H9 (cell line): ENCODE data around the gene INVS. TPM values are rescaled to one million over a fixed set of nuclear protein-coding genes. Genes with fewer than 3 reads are reported as not detected.

Experiments used
- DNase-seq: peaks from one replicate; pipeline ENCODE4 v3.0.0-alpha.2; 2017
- H2AFZ ChIP-seq: one replicate; pipeline ENCODE4 v1.6.1; 2013; ENCODE audit warnings: mild to moderate bottlenecking, low read length, control low read depth, moderate library complexity
- H2AK5ac ChIP-seq: 2 replicates; pipeline ENCODE4 v1.6.1; 2013; ENCODE audit warnings: low read length, control low read depth, mixed read lengths; ENCODE audit not compliant: insufficient read length
- H2BK120ac ChIP-seq: one replicate; pipeline ENCODE4 v1.6.1; 2013; ENCODE audit warnings: low read depth, mild to moderate bottlenecking, low read length, control low read depth, inconsistent platforms; ENCODE audit not compliant: poor library complexity, severe bottlenecking
- H2BK12ac ChIP-seq: 2 replicates; pipeline ENCODE4 v1.6.1; 2013; ENCODE audit warnings: low read length, control low read depth, mixed read lengths, low read depth; ENCODE audit not compliant: insufficient read length
- H2BK15ac ChIP-seq: 2 replicates; pipeline ENCODE4 v1.6.1; 2013; ENCODE audit warnings: low read depth, low read length, control low read depth
- H2BK20ac ChIP-seq: one replicate; pipeline ENCODE4 v1.6.1; 2013; ENCODE audit warnings: low read depth, mild to moderate bottlenecking, low read length, control low read depth, inconsistent platforms; ENCODE audit not compliant: poor library complexity, severe bottlenecking
- H2BK5ac ChIP-seq: 2 replicates; pipeline ENCODE4 v1.6.1; 2013; ENCODE audit warnings: low read length, control low read depth, mixed read lengths; ENCODE audit not compliant: insufficient read length
- H3K14ac ChIP-seq: 2 replicates; pipeline ENCODE4 v1.6.1; 2013; ENCODE audit warnings: low read length, control low read depth; ENCODE audit not compliant: insufficient read depth
- H3K18ac ChIP-seq: 2 replicates; pipeline ENCODE4 v1.6.1; 2013; ENCODE audit warnings: low read depth, mild to moderate bottlenecking, mixed read lengths, low read length, control low read depth; ENCODE audit not compliant: insufficient read length
- H3K23ac ChIP-seq: 2 replicates; pipeline ENCODE4 v1.6.1; 2013; ENCODE audit warnings: low read length, control low read depth, mixed read lengths, low read depth; ENCODE audit not compliant: insufficient read length
- H3K23me2 ChIP-seq: 2 replicates; pipeline ENCODE4 v1.6.1; 2013; ENCODE audit warnings: low read depth, mild to moderate bottlenecking, mixed read lengths, low read length, control low read depth; ENCODE audit not compliant: insufficient read length, poor library complexity, severe bottlenecking
- H3K27ac ChIP-seq: 2 replicates; pipeline ENCODE4 v1.5.1; 2013; ENCODE audit warnings: low read length, control low read depth, mixed read lengths, low read depth; ENCODE audit not compliant: insufficient read length
- H3K27me3 ChIP-seq: 2 replicates; pipeline ENCODE4 v1.6.1; 2013; ENCODE audit warnings: low read length, control low read depth, inconsistent platforms; ENCODE audit not compliant: insufficient read depth
- H3K4ac ChIP-seq: 2 replicates; pipeline ENCODE4 v1.6.1; 2013; ENCODE audit warnings: low read depth, mild to moderate bottlenecking, control low read depth, inconsistent platforms, low read length, moderate library complexity
- H3K4me1 ChIP-seq: 2 replicates; pipeline ENCODE4 v1.6.1; 2013; ENCODE audit warnings: low read length, control low read depth, inconsistent platforms; ENCODE audit not compliant: insufficient read depth
- H3K4me2 ChIP-seq: 2 replicates; pipeline ENCODE4 v1.6.1; 2013; ENCODE audit warnings: low read length, control low read depth, mixed read lengths; ENCODE audit not compliant: insufficient read length, insufficient read depth
- H3K56ac ChIP-seq: 2 replicates; pipeline ENCODE4 v1.6.1; 2013; ENCODE audit warnings: low read depth, mild to moderate bottlenecking, mixed read lengths, low read length, control low read depth; ENCODE audit not compliant: insufficient read length
- H3K79me1 ChIP-seq: 2 replicates; pipeline ENCODE4 v1.6.1; 2013; ENCODE audit warnings: low read depth, mild to moderate bottlenecking, moderate library complexity, low read length, control low read depth, inconsistent platforms; ENCODE audit not compliant: insufficient read depth, poor library complexity, severe bottlenecking
- H3K79me2 ChIP-seq: 2 replicates; pipeline ENCODE4 v1.6.1; 2013; ENCODE audit warnings: low read length, control low read depth, inconsistent platforms; ENCODE audit not compliant: insufficient read depth
- H3K9ac ChIP-seq: 2 replicates; pipeline ENCODE4 v1.6.1; 2013; ENCODE audit warnings: low read length, control low read depth, mixed read lengths; ENCODE audit not compliant: insufficient read length; ENCODE audit errors: extremely low read depth
- H3K9me3 ChIP-seq: one replicate; pipeline ENCODE4 v1.6.1; 2013; ENCODE audit warnings: low read depth, low read length, inconsistent platforms; ENCODE audit not compliant: control insufficient read depth
- H3T11ph ChIP-seq: one replicate; pipeline ENCODE4 v1.6.1; 2013; ENCODE audit warnings: mild to moderate bottlenecking, low read length, control low read depth, inconsistent platforms
- H4K20me1 ChIP-seq: one replicate; pipeline ENCODE4 v1.6.1; 2013; ENCODE audit not compliant: control insufficient read depth, insufficient read length, insufficient read depth
- H4K5ac ChIP-seq: 2 replicates; pipeline ENCODE4 v1.6.1; 2013; ENCODE audit warnings: low read depth, mild to moderate bottlenecking, mixed read lengths, low read length, control low read depth; ENCODE audit not compliant: insufficient read length
- H4K8ac ChIP-seq: replicated peaks from 2 replicates; pipeline ENCODE4 v1.6.1; 2013; ENCODE audit warnings: low read length, control low read depth, mixed read lengths, low read depth; ENCODE audit not compliant: insufficient read length
- H4K91ac ChIP-seq: 2 replicates; pipeline ENCODE4 v1.6.1; 2013; ENCODE audit warnings: low read depth, mild to moderate bottlenecking, moderate library complexity, mixed read lengths, low read length, control low read depth; ENCODE audit not compliant: insufficient read length
- H3K27ac Mint-ChIP-seq, 3 experiments: 2 replicates in 2 of 3; 3 replicates in 1 of 3; pipeline ENCODE4 v1.8.0; 2020 to 2021; ENCODE audit warnings: mixed read lengths in 3 of 3, mild to moderate bottlenecking in 1 of 3, moderate library complexity in 1 of 3
- H3K27me3 Mint-ChIP-seq: 2 replicates; pipeline ENCODE4 v1.8.0; 2021; ENCODE audit warnings: low read depth, mild to moderate bottlenecking, moderate library complexity, mixed read lengths
- H3K36me3 Mint-ChIP-seq, 3 experiments: 2 replicates in 2 of 3; 3 replicates in 1 of 3; pipeline ENCODE4 v1.8.0; 2020 to 2021; ENCODE audit warnings: low read depth in 3 of 3, mixed read lengths in 3 of 3; ENCODE audit not compliant: insufficient read depth in 1 of 3
- H3K4me1 Mint-ChIP-seq, 2 experiments: 2 replicates each; pipeline ENCODE4 v1.8.0; 2020; ENCODE audit warnings: mixed read lengths in 2 of 2
- H3K4me3 Mint-ChIP-seq, 2 experiments: 2 replicates in 1 of 2; 3 replicates in 1 of 2; pipeline ENCODE4 v1.8.0; 2020 to 2021; ENCODE audit warnings: mild to moderate bottlenecking in 2 of 2, mixed read lengths in 2 of 2, moderate library complexity in 1 of 2
- H3K9me3 Mint-ChIP-seq, 2 experiments: 2 replicates in 1 of 2; 3 replicates in 1 of 2; pipeline ENCODE4 v1.8.0; 2020; ENCODE audit warnings: mild to moderate bottlenecking in 2 of 2, mixed read lengths in 2 of 2, moderate library complexity in 1 of 2
- CTCF ChIP-seq: fragments of 200-600 bp; sonication (generic); conservative IDR thresholded peaks from 3 replicates; pipeline ENCODE4 v1.8.0; 2021; ENCODE audit warnings: antibody characterized with exemption, mild to moderate bottlenecking
- WGBS: extraction: QIAGEN DNeasy Blood & Tissue Kit; methylation state at CpG from one replicate; pipeline ENCODE4 v1.1.7; 2013; ENCODE audit warnings: missing lambda C conversion rate, low lambda C conversion rate, mixed read lengths; ENCODE audit not compliant: insufficient read length; ENCODE audit errors: extremely low coverage; 5-methylcytosine and 5-hydroxymethylcytosine counted together
- total RNA-seq: library from RNA; stranded (reverse); gene quantifications from 2 replicates; pipeline ENCODE4 v1.2.1, GENCODE V29; 2021

The INVS gene
- total RNA-seq, 1 experiment from 2014 or later, result 7.5 TPM

- no peaks in the 10 kb centered on the region for H3K4me1 ChIP-seq
- no CpG with 5 or more reads among the region's 2 CpGs for WGBS
- no peak overlapping the region for H3K4me2 ChIP-seq
- H2BK20ac ChIP-seq, result no peak overlapping the region
- Mint-ChIP-seq H3K36me3 (peaks cover 0 to 5% (median 4%) of the 10 kb centered on the region in 3 experiments; a peak in 3 of 7 replicates), H3K27me3 (no peaks in the 10 kb centered on the region), H3K9me3 (no peaks in the 10 kb centered on the region), H3K27ac (no peak overlapping the region), H3K4me1 (peaks cover 0 to 3% of the 10 kb centered on the region in 2 experiments; a peak in 2 of 4 replicates), H3K4me3 (no peak overlapping the region)
- no peaks in the 10 kb centered on the region; the same call in 1 of the 2 replicates for H3K27me3 ChIP-seq
- H4K8ac ChIP-seq, result no peak overlapping the region
- H2BK120ac ChIP-seq, result no peak overlapping the region
- H2BK5ac ChIP-seq, result no peak overlapping the region
- no peaks in the 10 kb centered on the region for H3K79me2 ChIP-seq
- no peak overlapping the region for H4K5ac ChIP-seq
- H2AK5ac ChIP-seq, result no peak overlapping the region
- no peak overlapping the region for H3K27ac ChIP-seq
- no peak overlapping the region for H3K4ac ChIP-seq
- DNase-seq, result no peak
- no peaks in the 10 kb centered on the region for H3K23me2 ChIP-seq
- H4K20me1 ChIP-seq, result no peaks in the 10 kb centered on the region
- H3K23ac ChIP-seq, result no peak overlapping the region
- H3K18ac ChIP-seq, result no peak overlapping the region
- H2BK15ac ChIP-seq, result no peak overlapping the region
- H3K9ac ChIP-seq, result no peak overlapping the region
- H4K91ac ChIP-seq, result no peak overlapping the region
- no peaks in the 10 kb centered on the region for H3K79me1 ChIP-seq
- no peak overlapping the region for H2AFZ ChIP-seq
- no peak overlapping the region for H3K14ac ChIP-seq
- no peaks in the 10 kb centered on the region for H3K9me3 ChIP-seq
- no peak overlapping the region for H2BK12ac ChIP-seq
- no peak overlapping the region for H3T11ph ChIP-seq
- no peak for TF ChIP-seq CTCF
- no peak overlapping the region for H3K56ac ChIP-seq
Measured at GRCh38 chr9:100125236-100125635, 26.2 kb downstream of the INVS start.
